HG03045 (cell line): ENCODE data around the gene DDX10.
A peak's percentile ranks its signal among the peaks of the same experiment; 100 is the strongest.
"Not testable (repeated sequence)": the region's sequence is repeated elsewhere in the genome, so short reads cannot be mapped to it uniquely, and the experiment has no call there.

Source experiments
- ATAC-seq: cut with Tn5 transposase; IDR thresholded peaks from one replicate; pipeline ENCODE4 v1.9.1; 2021; ENCODE audit warnings: mild to moderate bottlenecking, moderate library complexity; ENCODE audit not compliant: unreplicated experiment

DDX10 gene

DNA sequence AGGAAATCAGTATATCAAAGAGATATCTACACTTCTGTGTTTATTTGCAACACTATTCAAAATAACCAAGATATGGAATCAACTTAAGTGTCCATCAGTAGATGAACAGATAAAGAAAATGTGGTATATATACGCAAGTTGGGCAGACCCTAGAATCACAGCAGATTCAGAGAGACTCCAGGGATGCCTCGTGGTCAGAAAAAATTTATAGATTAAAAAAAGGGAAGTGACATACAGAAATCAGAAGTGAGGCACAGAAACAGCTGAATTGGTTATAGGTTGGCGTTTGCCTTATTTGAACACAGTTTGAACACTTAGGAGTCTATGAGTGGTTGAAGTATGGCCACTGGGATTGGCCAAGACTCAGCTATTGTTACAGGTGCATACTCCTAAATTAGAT is 10.8 kb upstream of the DDX10 start:
- not testable (repeated sequence) for ATAC-seq

DNA sequence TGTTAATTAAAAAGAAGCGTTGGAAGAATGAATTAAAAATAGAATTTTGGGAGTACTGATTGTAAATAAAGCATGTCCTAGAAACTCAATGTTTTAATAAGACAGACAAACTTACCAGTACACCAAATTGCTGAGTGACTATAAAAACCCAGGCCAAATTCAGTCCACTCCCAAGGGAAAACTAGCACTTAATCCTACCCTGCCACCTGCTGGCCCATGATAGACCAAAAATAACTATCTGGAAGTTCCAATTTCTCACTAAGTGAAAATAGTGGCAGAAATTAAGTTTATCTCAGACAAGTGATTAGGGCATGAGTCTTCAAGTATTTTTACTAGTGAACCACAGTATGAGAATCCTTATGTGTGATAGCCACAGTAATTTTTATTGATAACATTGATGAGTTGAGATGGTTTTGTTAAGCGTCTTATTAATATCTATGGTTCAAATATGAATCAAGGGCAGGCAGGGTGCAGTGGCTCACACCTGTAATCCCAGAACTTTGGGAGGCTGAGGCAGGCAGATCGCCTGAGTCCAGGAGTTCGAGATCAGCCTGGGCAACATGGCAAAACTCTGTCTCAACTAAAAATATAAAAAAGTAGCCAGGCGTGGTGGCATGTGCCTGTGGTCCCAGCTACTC is 9.8 kb upstream of the DDX10 start:
- ATAC-seq: no peak

- no peak for ATAC-seq
Observed at GRCh38 chr11:108662700-108663099, 2.2 kb upstream of the DDX10 start.

- no peak for ATAC-seq
Observed at GRCh38 chr11:108663154-108663877, 1.6 kb upstream of the DDX10 start.

- no peak for ATAC-seq
Observed at GRCh38 chr11:108666373-108666772, 1.5 kb downstream of the DDX10 start.

- no peak for ATAC-seq
Observed at GRCh38 chr11:108669286-108669685, 4.4 kb downstream of the DDX10 start.

DNA sequence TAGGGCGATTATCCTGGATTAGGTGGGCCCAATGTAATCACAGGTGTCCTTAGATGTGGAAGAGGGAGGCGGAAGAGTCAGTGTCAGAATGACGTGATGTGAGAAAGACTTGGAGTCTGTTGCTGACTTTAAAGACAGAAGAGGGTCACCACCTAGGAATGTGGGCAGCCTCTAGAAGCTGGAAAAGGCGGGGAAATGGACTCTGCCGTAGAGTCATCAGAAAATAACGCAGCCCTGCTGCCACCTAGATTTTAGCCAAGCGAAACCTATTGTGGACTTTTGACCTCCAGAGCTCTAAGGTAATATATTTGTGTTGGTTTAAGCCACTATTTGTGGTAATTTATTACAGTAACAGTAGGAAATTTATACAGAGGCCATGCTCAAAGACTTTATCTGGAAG is 4.8 kb downstream of the DDX10 start:
- no peak for ATAC-seq

GRCh38 chr11:108670451-108670850 is 5.6 kb downstream of the DDX10 start:
- no peak for ATAC-seq

DNA sequence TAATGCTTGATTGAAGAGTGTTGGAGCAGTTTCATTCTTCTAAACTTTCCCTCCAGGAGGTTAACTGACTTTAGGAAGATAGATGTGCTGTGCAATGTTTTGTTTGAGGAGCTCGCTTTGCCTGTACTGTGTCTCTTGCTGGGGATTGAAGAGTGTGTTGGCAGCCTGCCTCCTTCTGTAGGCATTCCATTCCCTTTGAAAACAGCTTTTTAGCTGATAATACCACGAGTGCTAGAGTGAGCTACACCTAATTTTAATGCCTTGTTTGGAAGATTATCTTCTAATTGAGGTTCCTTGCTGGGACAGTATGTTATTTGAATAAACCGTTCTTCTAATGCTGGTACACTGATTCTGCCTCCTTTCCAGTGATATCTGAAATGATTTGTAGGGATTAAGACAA is 7.2 kb downstream of the DDX10 start:
- ATAC-seq: no peak

- ATAC-seq: no peak
Observed at GRCh38 chr11:108672786-108673185, 7.9 kb downstream of the DDX10 start.

DNA sequence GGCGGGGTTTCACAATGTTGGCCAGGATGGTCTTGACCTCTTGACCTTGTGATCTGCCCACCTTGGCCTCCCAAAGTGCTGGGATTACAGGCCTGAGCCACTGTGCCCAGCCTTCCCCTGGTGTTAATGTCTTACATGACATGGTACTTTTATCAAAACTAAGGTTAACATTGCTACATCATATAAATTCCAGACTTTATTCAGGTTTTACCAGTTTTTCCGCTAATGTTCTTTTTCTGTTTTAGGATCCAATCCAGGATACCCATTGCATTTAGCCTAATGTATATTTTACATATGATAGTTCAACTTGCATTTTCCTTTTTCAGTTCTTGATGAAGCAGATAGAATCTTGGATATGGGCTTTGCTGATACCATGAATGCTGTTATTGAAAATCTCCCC is 14.2 kb downstream of the DDX10 start:
- no peak for ATAC-seq

GRCh38 chr11:108680271-108680670 is 15.4 kb downstream of the DDX10 start:
- ATAC-seq: no peak

DNA sequence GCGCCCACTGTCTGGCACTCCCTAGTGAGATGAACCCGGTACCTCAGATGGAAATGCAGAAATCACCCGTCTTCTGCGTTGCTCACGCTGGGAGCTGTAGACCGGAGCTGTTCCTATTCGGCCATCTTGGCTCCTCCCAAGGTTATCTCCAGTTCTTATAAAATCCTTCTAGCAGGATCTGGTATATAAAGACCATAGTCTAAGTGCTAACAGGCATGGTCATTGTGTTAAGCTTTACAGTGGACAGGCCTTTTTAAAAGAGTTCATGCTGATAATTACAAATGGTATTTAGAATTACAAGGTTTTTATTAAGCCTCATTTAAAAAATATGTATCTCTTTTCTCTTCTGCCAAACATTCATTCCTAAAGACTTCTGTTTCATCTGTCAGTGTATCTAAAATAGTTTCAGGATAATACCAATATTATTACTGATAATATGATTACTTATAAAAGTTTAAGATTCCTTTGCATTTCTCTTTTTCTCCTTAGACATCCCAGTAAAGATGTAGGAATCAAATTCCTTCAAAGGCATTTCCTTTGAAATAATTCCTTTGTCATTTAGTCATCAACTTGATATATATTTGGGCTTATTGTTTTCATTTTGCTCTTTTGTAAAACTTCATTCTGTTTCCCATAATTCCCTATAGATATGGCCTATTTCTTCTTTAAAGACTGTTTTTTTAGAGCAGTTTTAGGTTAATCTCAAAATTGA is 20.7 kb downstream of the DDX10 start:
- ATAC-seq: no peak

- no peak for ATAC-seq
Observed at GRCh38 chr11:108693852-108694251, 29.0 kb downstream of the DDX10 start.

DNA sequence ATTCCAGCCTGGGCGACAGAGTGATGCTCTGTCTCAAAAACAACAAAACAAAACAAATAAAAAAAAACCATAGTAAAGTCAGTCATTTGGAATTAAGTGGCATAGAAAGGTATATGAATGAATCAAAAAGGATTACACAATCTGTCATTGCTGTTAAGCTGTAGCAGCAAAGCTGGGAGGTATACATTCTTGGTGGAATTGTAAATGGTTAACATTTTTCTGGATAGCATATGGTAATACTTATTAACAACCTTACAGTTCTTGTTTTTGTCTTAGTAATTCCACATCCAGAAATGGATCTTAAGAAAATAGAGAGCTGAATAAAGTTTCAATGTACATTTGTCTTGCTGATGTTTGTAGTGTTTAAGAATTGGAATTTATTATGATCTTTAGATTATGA is 30.0 kb downstream of the DDX10 start:
- ATAC-seq: no peak

DNA sequence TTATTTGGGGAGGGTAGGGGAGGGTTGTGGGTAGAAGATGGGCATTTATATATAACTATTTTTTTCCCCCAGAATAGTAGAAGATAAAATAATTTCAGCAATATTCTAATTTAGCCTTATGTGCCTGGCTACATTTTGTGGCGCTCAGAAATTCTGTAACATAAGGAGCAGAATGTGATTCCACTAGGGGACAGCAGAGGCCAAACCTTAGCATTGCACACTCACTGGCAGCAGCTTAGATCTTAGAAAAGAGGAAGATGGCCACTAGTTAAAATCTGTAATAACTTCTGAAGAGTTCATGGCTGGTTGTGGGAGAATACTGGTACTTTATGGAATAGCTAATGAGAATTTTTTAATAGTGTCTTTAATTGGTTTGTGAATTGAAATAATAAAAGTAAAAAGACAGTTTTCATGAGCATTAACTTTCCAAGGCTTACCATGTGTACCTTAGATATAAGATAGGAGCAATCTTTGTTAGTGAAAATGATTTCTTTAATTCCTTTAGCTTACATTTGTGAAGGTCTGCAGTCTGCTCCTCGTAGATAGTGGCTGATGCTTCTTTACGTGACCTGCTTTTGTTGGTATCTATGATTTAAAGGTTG is 33.1 kb downstream of the DDX10 start:
- peak; percentile 80 for ATAC-seq

GRCh38 chr11:108698844-108699642 is 34.2 kb downstream of the DDX10 start:
- ATAC-seq: peak; percentile 66

GRCh38 chr11:108703916-108704315 is 39.0 kb downstream of the DDX10 start:
- no peak for ATAC-seq

DNA sequence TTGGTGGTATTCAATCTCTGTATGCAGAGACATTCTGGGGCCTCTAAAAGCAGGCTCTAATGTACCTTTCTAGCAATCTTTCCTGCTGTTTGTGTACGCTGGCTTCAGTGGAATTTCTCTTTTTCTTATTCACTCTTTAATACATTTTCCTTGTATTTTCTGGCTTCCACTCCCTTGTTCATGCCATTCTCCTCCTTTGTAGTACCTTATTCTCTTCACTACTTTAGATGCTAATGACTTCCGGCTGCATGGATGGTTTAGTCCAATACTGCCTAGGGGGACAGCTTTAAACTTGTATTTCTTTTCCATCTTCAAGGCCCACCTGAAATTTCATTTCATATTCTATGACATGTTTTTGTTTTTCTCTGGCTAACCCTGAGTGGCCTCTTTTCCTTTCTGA is 40.2 kb downstream of the DDX10 start:
- ATAC-seq: no peak

DNA sequence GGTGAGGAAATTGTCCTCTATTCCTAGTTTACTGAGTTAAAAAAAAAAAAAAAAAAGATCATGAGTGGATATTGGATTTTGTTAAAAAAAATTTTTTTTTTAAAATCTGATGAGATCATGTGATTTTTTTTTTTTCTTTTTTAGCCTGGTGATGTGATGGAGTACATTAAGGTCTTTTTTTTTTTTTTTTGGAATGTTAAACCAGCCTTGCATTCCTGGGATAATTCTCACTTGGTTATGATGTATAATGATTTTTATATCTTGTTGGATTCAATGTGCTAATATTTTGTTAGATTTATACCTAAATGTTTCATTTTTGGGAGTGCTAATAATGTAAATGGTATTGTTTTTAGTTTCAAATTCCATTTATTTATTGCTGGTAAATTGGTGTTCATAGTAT is 43.3 kb downstream of the DDX10 start:
- no peak for ATAC-seq

DNA sequence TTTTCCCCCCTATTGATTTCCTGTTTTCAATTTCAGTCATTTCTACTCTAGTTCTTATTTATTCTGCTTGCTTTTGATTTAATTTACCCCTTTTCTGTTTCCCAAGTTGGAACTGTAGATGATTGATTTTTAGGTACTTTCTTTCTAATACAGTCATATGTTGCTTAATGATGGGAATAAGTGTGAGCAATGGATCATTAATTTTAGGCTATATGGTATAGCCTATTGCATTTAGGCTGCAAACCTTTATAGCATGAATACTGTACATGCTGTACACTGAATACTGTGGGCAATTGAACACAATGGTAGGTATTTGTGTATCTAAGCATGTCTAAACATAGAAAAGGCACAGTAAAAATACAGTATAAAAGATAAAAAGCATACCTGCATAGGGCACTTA is 44.9 kb downstream of the DDX10 start:
- ATAC-seq: no peak
